Sigmoid colon (tissue), 4 donors: ENCODE data around the gene NLRP1.

Experiments used
- EP300 ChIP-seq, 4 donors: sonication (generic); formaldehyde crosslinking; IDR thresholded peaks; one replicate each; pipeline ENCODE4 v1.6.1; 2017; ENCODE audit warnings: antibody characterized with exemption in 4 of 4
- POLR2AphosphoS5 ChIP-seq, 4 donors: sonication (generic); formaldehyde crosslinking; IDR thresholded peaks; one replicate each; pipeline ENCODE4 v1.6.1; 2017; ENCODE audit warnings: antibody characterized with exemption in 4 of 4
- TF ChIP-seq, protein P1 (sequence below), 4 experiments: fragments of 450-650 bp in 3 of 4; fragments of 200-600 bp in 1 of 4; IDR thresholded peaks; one replicate each; pipeline ENCODE4 v1.5.1; 2016 to 2019; ENCODE audit warnings: antibody characterized with exemption in 4 of 4, mild to moderate bottlenecking in 3 of 4, moderate library complexity in 2 of 4

DNA sequence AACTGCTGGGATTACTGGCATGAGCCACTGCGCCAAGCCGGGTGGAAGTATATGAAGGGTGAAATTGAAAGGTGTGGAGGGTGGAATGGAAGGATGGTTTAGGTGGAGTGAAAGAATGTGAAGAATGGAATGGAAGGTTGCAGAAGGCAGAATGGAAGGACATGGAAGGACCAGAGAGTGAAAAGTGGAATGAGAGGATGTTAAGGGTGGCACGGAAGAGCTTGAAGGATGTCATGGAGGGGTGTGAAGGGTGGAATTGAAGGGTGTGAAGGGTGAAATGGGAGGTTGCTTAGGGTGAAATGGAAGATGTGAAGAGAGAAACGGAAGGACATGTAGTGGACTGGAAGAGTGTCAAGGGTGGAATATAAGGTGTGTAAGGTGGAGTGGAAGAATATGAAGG lies 81.8 kb downstream of the NLRP1 start:
- TF ChIP-seq, protein P1, sequence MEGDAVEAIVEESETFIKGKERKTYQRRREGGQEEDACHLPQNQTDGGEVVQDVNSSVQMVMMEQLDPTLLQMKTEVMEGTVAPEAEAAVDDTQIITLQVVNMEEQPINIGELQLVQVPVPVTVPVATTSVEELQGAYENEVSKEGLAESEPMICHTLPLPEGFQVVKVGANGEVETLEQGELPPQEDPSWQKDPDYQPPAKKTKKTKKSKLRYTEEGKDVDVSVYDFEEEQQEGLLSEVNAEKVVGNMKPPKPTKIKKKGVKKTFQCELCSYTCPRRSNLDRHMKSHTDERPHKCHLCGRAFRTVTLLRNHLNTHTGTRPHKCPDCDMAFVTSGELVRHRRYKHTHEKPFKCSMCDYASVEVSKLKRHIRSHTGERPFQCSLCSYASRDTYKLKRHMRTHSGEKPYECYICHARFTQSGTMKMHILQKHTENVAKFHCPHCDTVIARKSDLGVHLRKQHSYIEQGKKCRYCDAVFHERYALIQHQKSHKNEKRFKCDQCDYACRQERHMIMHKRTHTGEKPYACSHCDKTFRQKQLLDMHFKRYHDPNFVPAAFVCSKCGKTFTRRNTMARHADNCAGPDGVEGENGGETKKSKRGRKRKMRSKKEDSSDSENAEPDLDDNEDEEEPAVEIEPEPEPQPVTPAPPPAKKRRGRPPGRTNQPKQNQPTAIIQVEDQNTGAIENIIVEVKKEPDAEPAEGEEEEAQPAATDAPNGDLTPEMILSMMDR (IDR thresholded peaks at IDR 0.05), result no peak
- TF ChIP-seq POLR2AphosphoS5 (IDR thresholded peaks at IDR 0.05) (no peak), EP300 (IDR thresholded peaks at IDR 0.05) (no peak)
